OCI-LY1 (cell line): ENCODE results near the gene ACVR2B.

ENCODE experiments used
- EZH2 ChIP-seq: fragments of 200-600 bp; sonication (generic), shearing (Covaris generic); IDR thresholded peaks from 2 replicates; pipeline ENCODE4 v1.8.0; 2017; ENCODE audit warnings: borderline replicate concordance, mixed run types, mild to moderate bottlenecking, antibody characterized with exemption, low read length, moderate library complexity, mixed read lengths
- TF ChIP-seq, protein P1 (sequence below): fragments of 200-600 bp; sonication (generic), shearing (Covaris generic); IDR thresholded peaks from 2 replicates; pipeline ENCODE4 v1.5.1; 2017; ENCODE audit warnings: mild to moderate bottlenecking, antibody characterized with exemption, low read length, moderate library complexity, mixed read lengths

DNA sequence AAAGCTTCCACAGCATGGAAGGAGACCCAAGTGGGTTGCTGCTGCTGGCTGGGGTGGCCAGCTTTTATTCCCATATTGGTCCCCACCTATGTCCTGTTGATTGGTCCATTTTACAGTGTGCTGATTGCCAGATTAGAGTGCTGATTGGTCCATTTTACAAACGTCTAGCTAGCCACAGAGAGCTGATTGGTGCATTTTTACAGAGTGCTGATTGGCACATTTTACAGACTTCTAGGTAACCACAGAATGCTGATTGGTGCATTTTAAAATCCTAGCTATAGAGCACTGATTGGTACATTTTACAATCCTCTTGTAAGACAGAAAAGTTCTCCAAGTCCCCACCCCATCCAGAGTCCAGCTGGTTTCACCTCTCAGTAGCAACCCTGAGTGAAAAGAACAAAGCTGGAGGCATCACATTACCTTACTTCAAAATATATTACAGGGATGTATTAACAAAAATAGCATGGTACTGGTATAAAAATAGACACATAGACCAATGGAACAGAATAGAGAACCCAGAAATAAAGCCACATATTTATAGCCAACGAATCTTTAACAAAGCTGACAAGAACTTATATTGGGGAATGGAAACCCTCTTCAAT is 7.5 kb upstream of the ACVR2B start:
- TF ChIP-seq, protein P1, sequence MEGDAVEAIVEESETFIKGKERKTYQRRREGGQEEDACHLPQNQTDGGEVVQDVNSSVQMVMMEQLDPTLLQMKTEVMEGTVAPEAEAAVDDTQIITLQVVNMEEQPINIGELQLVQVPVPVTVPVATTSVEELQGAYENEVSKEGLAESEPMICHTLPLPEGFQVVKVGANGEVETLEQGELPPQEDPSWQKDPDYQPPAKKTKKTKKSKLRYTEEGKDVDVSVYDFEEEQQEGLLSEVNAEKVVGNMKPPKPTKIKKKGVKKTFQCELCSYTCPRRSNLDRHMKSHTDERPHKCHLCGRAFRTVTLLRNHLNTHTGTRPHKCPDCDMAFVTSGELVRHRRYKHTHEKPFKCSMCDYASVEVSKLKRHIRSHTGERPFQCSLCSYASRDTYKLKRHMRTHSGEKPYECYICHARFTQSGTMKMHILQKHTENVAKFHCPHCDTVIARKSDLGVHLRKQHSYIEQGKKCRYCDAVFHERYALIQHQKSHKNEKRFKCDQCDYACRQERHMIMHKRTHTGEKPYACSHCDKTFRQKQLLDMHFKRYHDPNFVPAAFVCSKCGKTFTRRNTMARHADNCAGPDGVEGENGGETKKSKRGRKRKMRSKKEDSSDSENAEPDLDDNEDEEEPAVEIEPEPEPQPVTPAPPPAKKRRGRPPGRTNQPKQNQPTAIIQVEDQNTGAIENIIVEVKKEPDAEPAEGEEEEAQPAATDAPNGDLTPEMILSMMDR: no peak
- TF ChIP-seq EZH2: no peak
